ENCODE data around the gene BCR.

GRCh38 chr22:23263651-23264555 is 83.6 kb downstream of the BCR start:
- TF ChIP-seq, protein P1, sequence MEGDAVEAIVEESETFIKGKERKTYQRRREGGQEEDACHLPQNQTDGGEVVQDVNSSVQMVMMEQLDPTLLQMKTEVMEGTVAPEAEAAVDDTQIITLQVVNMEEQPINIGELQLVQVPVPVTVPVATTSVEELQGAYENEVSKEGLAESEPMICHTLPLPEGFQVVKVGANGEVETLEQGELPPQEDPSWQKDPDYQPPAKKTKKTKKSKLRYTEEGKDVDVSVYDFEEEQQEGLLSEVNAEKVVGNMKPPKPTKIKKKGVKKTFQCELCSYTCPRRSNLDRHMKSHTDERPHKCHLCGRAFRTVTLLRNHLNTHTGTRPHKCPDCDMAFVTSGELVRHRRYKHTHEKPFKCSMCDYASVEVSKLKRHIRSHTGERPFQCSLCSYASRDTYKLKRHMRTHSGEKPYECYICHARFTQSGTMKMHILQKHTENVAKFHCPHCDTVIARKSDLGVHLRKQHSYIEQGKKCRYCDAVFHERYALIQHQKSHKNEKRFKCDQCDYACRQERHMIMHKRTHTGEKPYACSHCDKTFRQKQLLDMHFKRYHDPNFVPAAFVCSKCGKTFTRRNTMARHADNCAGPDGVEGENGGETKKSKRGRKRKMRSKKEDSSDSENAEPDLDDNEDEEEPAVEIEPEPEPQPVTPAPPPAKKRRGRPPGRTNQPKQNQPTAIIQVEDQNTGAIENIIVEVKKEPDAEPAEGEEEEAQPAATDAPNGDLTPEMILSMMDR (IDR thresholded peaks at IDR 0.05) = no peak
- TF ChIP-seq POLR2A (IDR thresholded peaks at IDR 0.05) (no peak), POLR2AphosphoS5 (IDR thresholded peaks at IDR 0.05) (peak in 1 of 2 donors; percentile 8)

Data from upper lobe of left lung (tissue), 4 donors.